ENCODE data around the gene CFAP126. TPM values are rescaled to one million over a fixed set of nuclear protein-coding genes. Genes with fewer than 3 reads are reported as not detected.

Gene CFAP126
- total and polyA plus RNA-seq, 2 of the 13 experiments (the other 11 are each of a cell fraction or from before 2014, with no cell fraction given), result not detected

- Histone ChIP-seq H3K36me3 (replicated peaks in 1 of 2; ENCODE audit: control insufficient read depth in 1 of 2, insufficient read depth in 2 of 2, low read length in 2 of 2) (peaks cover 3 to 53% of the 10 kb centered on the region in 2 experiments), H3K9ac (ENCODE audit: insufficient read depth, low read depth, low read length) (no peak overlapping the region), H3K27ac (ENCODE audit: extremely low read length, insufficient read depth, low read length) (no peak overlapping the region), H3K79me2 (ENCODE audit: insufficient read depth, low read length) (no peaks in the 10 kb centered on the region), H3K4me1 (ENCODE audit: insufficient read depth, low read length) (no peaks in the 10 kb centered on the region), H3K4me2 (ENCODE audit: low read depth, low read length) (no peak overlapping the region), H3K27me3 (ENCODE audit: control insufficient read depth in 1 of 2, insufficient read depth in 2 of 2, low read length in 2 of 2) (no peaks in the 10 kb centered on the region), H2AFZ (ENCODE audit: low read length) (no peak overlapping the region), H3K9me3 (ENCODE audit: low read length) (no peaks in the 10 kb centered on the region), H4K20me1 (ENCODE audit: insufficient read depth, low read length) (no peaks in the 10 kb centered on the region), H3K4me3 (replicated peaks in 1 of 3; ENCODE audit: insufficient read depth in 1 of 3, low read depth in 2 of 3, low read length in 3 of 3) (no peak overlapping the region)
- BruUV-seq (replicated peaks), result no TSS peak
- intact Hi-C loops (cut with micrococcal nuclease; ENCODE audit: unreplicated experiment), result no loop called here
- FAIRE-seq, result no peak
- ATAC-seq, result no peak
- in situ Hi-C loops (cut with HindIII; ENCODE audit: extremely low pct_ligation_motif_present, low pct_unique_long_range_greater_than_20kb), result no loop called here
- no peak for DNase-seq (ENCODE audit: low spot score)
- ChIA-PET CTCF (ENCODE audit: low intra/inter-chr PET ratio, low total read pairs) (no interaction called here), POLR2A (no interaction called here)
- TF ChIP-seq PAXIP1 (CRISPR knock-in tag; conservative IDR thresholded peaks at IDR 0.05) (no peak), ZBTB39 (CRISPR knock-in tag; IDR thresholded peaks at IDR 0.05) (no peak), ZNF30 (CRISPR knock-in tag; IDR thresholded peaks at IDR 0.05) (no peak), SIX4 (CRISPR knock-in tag; IDR thresholded peaks at IDR 0.05) (no peak), MEIS2 (CRISPR knock-in tag; IDR thresholded peaks at IDR 0.05) (no peak), PHF20 (CRISPR knock-in tag; IDR thresholded peaks at IDR 0.05) (no peak), KLF6 (CRISPR knock-in tag; IDR thresholded peaks at IDR 0.05) (no peak), POLR2A (IDR thresholded peaks at IDR 0.05; ENCODE audit: insufficient read depth in 1 of 2, low read depth in 2 of 2, low read length in 2 of 2) (no peak), ZNF496 (CRISPR knock-in tag; IDR thresholded peaks at IDR 0.05; ENCODE audit: insufficient replicate concordance) (no peak), HOMEZ (CRISPR knock-in tag; IDR thresholded peaks at IDR 0.05; ENCODE audit: low read depth) (no peak), EEA1 (CRISPR knock-in tag; IDR thresholded peaks at IDR 0.05; ENCODE audit: borderline replicate concordance) (no peak), ZBTB21 (CRISPR knock-in tag; IDR thresholded peaks at IDR 0.05) (no peak), FOXO4 (CRISPR knock-in tag; conservative IDR thresholded peaks at IDR 0.05) (no peak), NFE2L2 (IDR thresholded peaks at IDR 0.05; ENCODE audit: low read length) (no peak), ZNF224 (CRISPR knock-in tag; IDR thresholded peaks at IDR 0.05) (no peak), ARNTL (CRISPR knock-in tag; IDR thresholded peaks at IDR 0.05) (no peak)
- TF ChIP-seq, protein P1, sequence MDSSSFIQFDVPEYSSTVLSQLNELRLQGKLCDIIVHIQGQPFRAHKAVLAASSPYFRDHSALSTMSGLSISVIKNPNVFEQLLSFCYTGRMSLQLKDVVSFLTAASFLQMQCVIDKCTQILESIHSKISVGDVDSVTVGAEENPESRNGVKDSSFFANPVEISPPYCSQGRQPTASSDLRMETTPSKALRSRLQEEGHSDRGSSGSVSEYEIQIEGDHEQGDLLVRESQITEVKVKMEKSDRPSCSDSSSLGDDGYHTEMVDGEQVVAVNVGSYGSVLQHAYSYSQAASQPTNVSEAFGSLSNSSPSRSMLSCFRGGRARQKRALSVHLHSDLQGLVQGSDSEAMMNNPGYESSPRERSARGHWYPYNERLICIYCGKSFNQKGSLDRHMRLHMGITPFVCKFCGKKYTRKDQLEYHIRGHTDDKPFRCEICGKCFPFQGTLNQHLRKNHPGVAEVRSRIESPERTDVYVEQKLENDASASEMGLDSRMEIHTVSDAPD (CRISPR knock-in tag; IDR thresholded peaks at IDR 0.05), result no peak
Measured at GRCh38 chr1:161359291-161359690, 8.4 kb downstream of the CFAP126 start.

Data from HepG2 (cell line).